HG02678 (cell line): ENCODE results near the gene ABHD8.
A peak's percentile ranks its signal among the peaks of the same experiment; 100 is the strongest.

ENCODE experiments used
- ATAC-seq: cut with Tn5 transposase; IDR thresholded peaks from one replicate; pipeline ENCODE4 v1.9.1; 2021; ENCODE audit warnings: mild to moderate bottlenecking, moderate library complexity; ENCODE audit not compliant: unreplicated experiment

ABHD8 gene

DNA sequence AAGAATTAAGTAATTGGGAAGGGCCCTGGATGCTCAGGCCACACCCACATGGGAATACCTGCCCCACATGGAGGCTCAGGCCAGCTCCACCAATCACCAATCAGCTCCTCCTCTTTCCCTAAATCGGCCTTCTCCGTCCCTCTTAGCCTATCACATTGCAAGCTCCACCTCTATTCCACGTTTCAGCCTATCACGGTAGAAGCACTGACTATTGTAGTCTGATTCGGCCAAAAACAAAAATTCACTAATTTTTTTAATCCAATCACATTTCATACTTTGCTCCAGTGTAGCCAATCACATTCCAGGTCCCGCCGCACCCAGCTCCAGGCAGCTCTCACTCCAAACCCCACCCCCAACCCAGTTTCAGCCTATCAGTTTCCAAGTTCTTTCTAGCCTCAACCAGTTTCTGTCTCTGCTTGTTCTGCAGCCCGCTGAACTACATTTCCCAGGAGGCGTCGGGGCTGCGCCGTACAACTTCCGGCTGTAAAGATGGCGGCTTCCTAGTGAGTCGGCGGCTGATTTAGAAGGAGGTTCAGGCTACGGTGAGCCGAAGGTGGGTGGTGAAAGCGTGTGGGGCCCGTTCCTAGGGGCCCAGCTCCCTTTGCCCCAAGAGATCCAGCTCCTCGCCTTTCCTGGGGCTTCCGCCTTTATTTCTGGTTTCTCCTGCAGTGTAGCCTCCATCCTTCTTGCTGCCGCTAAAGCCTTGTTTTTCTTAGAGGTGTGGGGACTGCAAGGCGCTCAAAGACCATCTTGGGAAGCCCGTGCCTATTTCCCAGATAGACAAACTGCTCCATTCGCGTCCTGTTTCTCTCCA is 36.0 kb downstream of the ABHD8 start, which contains the start of gene BABAM1:
Gene BABAM1, plus strand, starts transcription at position 469 of the 814 bp plus-strand sequence. CDS start 1,364 bp downstream, outside the sequence.
- ATAC-seq: peak; percentile 95

DNA sequence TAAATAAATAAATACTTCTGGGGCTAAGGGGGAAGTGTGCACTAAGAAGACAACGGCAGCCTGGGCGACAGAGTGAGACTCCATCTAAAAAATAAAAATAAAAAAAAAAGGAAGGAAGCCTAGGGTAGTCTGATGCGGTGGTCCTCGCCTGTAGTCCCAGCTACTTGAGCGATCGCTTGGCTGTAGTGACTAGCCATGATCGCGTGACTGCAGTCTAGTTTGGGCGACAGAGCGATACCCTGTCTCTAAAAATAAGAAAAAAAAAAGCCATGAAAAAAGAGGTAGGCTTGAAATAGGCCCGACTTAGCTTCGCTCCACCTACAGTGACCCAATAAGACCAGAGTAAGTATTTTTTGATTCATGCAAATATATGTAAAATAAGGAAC is 36.6 kb downstream of the ABHD8 start:
- ATAC-seq: peak; percentile 21

DNA sequence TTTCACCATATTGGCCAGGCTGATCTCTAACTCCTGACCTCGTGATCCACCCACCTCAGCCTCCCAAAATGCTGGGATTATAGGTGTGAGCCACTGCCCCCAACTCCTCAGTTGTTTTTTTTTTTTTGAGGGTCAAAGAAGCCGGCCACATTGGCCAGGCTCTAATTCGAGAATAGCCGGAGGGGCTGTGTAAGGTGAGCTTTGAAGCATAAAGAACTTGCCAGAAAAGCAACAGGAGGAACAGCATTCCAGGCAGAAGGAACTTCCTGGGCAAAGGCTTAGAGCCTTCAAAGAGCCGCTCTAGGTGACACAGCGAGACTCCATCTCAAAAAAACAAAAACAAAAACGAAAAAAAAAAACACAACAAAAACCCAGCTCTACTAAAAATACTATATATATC is 37.2 kb downstream of the ABHD8 start:
- no peak for ATAC-seq

DNA sequence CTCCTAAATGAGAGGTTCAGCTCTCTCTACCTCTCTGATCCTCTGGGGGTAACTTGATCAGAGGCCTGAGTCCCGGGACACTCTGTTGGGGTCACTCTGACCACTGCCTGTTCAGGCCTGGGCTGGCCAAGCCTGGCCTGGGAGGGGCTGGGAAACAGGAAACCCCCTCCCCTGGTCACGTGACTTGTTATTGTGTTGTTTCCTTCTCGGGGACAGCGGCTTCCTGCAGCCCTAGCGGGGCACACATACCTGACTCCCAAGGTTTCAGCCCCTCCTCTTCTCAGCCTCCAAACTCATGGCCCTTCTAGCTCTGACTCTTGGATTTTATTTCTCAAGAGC is 38.6 kb downstream of the ABHD8 start, which contains the start of gene USHBP1:
Gene USHBP1, minus strand, starts transcription at position 105 of the 339 bp plus-strand sequence. CDS start 446 bp downstream, outside the sequence.
- ATAC-seq: no peak

DNA sequence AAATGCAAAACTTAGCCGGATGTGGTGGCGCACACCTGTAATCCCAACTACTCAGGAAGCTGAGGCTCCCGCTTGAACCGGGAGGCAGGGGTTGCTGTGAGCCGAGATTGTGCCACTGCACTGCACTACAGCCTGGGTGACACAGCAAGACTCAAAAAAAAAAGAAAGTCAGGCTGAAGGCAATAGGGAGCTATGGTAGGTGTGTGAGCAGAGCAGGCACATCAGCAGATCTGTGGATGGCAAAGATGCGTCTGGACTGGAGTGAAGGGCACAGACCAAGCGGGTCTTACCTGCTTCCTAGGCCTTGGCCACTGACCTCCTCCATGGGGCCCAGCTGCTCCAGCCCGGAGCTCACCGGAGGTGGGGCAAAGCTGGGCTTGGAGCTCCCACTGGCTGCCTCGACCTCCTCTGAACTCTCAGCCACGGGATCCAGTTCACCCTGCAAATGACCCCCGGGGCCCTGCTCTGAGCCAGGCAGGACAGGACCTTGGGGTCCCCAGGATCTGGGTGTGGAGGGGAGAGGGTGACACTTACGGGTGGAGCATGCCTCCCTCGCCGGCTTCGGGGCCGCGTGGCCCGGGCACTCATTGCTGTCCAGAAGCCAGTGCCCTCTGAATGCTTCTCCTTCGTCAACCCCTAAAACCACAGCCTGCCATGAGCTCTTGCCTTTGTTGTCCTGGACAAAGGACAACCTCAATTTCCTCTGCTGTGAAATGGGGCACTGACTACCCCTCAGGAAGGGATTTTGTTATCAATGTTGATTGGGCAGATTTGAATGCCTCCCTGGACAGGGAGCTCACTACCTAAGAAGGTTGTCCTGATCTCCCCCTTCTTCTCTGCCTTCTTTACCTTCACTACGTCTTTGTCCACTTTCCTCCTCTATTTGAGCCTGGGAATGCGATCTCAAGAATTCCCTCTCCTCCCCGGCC is 39.2 kb downstream of the ABHD8 start:
- no peak for ATAC-seq

DNA sequence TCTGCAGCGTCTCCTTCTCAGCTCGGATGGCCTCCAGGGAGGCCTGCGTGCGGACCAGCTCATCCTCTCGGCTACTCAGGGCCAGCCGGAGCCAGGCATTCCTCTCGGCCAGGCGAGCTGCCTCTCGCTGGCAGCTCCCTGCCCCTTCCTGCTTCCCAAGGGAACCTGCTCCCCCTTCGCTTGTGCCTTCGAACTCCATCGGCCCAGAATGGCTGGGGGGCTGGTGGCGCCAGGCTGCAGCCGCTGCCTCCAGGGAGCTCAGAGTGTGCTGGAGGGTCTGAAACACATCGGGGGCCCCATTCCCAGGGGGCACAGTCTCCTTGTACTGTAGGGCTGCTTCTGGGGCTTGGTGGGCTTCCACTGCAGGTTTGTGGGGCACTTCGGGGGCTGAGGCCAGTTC is 40.7 kb downstream of the ABHD8 start:
- no peak for ATAC-seq

DNA sequence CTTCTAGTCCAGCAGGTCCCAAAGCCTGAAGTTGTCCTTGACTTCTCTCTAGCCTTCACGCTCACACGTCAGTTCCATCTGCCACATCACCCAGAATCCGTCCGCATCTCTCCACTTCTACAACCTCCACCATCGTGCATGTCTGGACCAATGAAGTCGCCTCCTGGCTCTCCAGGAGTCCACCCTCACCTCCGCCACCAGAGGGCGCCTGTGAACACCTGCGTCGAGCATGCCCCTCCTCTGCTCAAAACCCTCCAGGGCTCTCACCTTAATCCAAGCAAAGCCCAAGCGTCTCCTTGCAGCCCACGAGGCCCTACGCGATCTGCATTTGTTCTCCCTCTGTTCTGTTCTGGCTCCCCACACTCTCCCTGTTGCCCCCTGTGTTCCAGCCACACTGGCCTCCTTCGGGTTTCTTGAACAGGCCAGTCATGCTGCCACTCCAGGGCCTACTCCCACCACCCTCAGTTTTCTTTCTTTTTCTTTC is 42.3 kb downstream of the ABHD8 start:
- peak; percentile 88 for ATAC-seq

DNA sequence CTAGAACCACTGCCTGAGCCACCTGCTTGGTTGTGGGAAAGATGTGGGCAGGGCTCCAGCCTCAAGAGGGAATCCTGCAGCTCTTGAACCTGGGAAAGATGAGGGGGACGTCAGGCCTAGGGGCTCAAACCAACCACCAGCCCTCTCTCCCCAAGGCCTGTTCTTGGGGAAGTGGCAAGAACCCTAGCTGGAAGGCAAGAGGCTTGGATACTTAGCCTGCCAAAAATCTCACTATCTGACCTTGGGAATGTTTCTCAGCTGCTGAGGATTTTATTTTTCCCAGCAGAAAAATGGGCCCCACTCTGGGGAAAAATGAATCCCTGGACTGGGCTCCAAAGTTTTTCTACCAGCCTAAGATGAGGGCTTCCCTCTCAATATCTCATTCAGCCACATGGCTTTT is 43.3 kb downstream of the ABHD8 start:
- ATAC-seq: no peak

DNA sequence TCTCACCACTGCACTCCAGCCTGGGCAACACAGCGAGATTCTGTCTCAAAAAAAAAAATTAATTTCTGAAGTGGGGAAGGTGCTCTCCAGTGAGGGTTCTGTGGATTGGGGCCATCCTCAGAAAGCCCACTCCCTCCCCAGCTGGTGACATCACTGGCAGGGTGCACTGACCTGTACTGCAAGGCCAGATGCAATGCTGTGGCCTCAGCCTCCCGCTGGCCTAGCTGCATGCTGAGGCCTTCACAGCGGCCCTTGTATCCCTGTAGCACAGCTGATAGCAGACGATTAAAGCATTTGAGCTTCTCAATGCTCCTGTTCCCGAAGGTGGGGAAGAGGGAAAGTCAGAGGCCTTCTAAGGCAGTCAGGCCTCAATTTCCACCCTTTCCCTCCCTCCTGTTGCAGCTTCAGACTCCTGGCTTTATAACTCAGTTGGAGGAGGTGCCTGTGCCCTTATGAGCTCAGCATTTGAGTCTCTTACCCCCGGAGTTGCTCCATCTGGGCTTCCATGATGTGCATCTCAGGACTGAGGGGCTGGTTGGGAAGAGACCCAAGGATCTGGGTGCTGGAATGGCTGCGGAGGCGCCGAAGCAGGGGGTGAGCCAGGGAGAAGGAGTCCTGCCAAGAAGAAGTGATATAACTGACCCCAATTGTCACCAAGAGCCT is 44.0 kb downstream of the ABHD8 start:
- ATAC-seq: no peak

DNA sequence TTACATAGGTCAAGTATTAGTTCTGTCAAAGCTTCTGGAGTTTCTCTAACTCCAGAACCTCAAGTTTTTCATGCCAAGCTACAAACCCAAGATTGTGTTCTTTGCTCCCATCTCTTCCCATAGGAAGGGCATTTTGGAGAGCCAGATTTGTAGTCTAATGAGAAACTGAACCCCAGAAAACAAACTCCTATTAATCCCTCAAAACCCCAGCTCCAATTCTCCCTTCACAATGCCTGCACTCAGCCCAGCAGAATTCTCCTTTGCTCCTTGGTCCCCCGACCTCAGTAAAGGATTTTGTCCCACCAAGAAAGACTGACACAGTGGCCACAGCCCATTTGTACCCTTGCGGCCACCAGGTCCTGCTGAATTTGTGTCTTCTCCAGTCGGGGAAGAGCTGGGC is 47.1 kb downstream of the ABHD8 start:
- ATAC-seq: no peak

DNA sequence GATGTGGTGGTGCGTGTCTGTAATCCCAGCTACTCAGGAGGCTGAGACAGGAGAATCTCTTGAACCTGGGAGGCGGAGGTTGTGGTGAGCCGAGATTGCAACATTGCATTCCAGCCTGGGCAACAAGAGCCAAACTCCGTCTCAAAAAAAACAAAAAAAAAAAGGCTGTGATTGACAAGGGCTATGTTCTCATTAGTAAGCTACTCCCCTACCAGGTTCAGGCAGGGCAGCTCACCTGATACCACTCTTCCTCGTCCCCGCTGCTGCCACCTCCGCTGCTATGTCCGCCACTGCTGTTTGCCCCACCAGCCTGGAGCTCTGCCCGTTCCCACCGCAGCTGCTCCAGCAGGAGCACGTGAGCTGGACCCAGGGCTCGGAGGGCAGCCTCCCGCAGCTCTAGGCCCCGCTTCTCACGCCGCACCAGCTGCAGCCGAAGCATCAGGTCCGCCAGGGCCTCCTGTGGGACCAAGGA is 48.0 kb downstream of the ABHD8 start:
- ATAC-seq: no peak

DNA sequence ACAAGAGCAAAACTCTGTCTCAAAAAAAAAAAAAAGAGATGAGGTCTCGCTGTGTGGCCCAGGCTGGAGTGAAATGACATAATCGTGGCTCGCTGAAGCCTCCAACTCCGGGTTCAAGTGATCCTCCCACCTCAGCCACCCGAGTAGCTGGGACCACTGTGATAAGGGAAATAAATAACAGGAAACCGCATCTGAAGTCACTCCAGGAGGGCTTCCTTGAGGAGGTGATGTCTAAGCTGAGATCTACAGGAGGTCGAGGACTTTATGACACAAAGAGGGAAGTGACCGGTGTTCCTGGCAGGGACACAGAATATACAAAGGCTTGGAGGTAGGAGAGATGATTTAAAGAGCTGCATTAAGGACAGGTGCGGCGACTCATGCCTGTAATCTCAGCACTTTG is 48.6 kb downstream of the ABHD8 start:
- ATAC-seq: no peak

DNA sequence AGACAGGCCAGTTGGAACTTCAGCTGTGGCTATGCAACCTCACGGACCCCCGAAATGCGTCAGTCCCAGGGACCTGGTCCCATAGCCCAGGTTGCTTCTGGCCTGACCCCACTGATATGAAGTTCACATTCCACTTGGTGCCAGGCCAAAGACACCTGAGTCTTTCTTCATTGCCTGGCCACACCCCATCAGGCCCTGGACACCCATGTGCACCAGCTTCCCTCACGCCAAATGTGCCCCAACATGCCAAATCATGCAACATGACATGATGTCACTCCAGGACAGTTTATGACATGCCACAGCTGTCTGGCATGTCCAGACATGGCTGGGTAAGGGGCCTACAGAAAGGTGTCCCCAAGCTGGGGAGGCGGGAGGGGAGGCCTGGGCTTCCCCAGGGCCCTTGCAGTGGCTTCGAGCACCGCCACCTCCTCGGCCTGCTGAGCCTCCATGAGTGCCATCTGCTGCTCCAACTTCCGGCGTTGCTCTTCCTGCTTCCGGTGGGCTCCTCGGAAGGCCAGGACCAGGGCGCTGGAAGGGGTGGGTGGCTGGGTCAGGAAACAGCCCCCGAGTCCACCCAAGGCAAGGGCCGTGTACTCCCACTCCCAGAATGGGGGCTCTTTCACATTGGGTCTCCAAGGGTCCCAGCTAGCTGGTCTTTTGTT is 53.2 kb downstream of the ABHD8 start:
- ATAC-seq: no peak

DNA sequence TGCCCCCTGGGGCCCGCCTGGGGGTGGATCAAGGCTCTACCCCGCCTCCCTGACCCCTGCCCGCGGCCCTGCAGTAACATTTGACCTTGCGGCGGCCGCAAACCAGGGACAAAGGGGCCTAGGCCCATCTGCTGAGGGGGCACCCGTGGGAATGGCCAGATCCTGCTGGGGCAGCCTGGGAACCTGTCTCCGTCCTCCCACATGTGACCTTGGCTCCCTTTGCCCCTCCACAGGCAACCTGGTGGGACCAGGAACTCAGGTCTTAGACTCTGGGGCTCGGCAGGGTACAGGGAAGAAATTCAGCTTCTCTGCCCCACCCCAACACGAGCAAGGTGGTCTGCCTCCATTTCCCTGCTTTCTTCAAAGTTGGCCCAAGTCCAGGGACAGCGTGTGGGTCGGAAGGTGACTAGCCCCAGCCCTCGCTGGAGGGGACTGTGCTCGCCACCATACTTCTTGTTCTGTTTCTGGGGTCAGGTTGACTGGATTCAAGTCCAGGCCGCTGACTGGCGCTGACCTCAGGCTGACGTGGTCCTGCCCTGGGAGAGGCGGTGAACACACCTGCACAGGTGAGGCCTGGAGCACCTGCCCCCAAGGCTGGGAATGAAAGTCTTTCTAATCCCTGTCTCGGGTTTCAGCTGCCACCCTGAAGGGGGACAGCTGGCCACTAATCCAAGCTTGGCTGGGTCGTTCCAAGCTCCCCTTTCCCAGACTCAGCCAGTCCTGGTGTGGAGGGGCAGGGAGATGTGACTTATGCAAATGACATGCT is 55.0 kb downstream of the ABHD8 start:
- no peak for ATAC-seq

DNA sequence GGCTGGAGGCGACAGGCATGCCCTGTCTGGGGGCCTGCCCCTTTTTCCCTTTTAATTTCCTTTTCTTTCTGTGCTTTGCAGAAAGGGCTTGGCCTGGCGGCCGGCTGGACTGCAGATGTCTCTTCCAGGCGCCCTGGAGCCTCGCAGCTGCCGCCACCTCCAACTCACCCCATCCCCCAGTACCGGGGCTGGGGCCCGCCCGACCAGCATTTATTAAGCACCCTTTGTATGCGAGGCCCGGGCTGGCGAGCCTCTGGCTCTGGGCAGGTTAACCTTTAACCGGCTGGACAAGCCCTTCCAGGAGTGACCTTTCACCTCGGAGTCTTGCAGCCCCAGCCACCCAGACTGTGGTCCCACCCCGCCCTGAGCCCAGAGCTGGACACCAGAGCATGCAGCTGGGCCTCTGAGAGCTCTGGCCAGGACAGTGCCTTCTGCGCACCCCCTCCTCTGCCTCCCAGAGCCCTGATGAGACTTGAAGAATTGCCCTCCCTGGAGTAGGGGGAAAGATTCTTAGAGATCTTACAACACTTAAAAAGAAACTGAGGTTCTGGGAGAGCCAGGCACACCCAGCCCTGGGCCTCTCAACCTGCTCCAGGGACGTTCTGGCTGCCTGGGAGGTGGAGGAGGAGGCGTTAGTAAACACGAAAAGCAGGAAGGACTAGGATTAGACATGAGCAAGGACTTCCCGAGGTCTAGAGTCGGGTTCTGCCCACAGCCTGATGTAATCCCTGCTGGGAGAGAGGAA is 56.4 kb downstream of the ABHD8 start:
- no peak for ATAC-seq

DNA sequence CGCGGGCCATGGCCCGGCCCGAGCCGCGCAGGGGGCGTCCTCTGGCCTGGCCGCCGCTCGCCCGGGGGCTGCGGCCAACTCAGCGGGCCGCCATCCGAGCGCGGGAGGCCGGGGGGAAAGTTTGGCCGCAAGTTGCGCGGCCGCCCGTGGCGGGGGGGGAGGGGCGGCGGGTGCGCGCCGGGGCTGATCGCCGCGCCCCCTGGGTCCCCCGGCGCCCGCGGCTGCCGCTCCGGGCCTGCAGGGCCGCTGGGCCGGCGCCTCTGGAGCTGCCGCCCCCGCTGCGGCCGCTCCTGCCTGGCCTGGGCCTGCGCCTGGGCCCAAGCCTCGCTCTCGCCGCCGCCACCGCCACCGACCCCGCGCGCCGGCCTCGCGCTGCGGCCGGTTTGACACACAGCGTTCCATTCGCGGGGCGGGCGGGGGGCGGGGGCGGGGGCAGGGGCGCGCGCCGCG is 57.7 kb downstream of the ABHD8 start, which contains the start of gene NR2F6:
Gene NR2F6, minus strand, starts transcription at position 385 of the 450 bp plus-strand sequence. CDS start 699 bp downstream, outside the sequence.
- peak; percentile 26 for ATAC-seq

DNA sequence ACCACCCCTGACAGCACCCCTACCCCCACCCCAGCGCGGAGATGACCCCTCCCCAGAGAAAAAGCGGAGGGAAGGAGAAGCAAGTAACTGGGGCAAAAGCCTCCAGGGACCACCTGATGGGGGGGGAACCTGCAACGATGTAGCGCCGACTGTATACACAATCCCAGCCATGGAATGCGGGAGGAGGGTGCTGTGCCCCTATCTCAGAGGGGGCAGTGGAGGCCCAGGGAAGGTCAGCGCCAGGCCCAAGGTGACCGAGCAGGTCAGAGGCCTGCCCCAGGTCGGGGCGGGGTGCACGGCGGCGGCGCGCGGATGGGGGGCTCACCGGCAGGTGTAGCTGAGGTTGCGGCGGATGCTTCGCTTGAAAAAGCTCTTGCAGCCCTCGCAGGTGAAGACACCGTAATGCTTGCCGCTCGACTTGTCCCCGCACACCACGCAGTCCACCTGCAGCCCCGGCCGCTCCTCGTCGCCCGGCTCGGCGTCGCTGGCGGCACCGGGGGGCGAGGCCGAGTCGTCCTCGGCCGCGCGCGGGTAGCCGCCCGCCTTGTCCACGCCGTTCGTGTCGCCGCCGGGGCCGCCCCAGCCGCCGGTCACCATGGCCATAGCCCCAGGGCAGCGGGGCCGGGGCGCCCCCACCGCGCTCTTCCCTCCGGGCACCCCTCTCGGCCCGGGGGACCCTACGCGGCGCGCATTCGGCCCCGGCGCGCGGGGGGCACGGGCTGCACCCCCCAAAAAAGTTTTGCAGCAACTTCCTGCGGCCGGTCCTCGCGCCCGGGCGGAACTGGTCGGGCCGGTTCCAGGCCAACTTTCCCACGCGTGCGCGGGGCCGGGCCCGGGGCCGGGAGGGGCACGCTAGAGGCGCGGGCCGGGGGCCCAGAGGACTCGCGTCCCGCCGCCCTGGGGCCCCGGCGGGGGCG is 58.3 kb downstream of the ABHD8 start:
- peak; percentile 22 for ATAC-seq
